ENCODE measurements around the gene SUV39H2.
"Not testable (repeated sequence)": the region's sequence is repeated elsewhere in the genome, so short reads cannot be mapped to it uniquely, and the experiment has no call there.

Gene SUV39H2, protein sequence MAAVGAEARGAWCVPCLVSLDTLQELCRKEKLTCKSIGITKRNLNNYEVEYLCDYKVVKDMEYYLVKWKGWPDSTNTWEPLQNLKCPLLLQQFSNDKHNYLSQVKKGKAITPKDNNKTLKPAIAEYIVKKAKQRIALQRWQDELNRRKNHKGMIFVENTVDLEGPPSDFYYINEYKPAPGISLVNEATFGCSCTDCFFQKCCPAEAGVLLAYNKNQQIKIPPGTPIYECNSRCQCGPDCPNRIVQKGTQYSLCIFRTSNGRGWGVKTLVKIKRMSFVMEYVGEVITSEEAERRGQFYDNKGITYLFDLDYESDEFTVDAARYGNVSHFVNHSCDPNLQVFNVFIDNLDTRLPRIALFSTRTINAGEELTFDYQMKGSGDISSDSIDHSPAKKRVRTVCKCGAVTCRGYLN
- total RNA-seq = 2.6 to 4.1 (median 3.0) reads per million in 4 donors

- peak; percentile 79 to 96 (median 85) for DNase-seq
Observed at GRCh38 chr10:14878266-14879123, at the start of gene SUV39H2. Gene SUV39H2 (plus strand): TSS chr10:14878866. CDS start chr10:14878889, 23 bp downstream.

DNA sequence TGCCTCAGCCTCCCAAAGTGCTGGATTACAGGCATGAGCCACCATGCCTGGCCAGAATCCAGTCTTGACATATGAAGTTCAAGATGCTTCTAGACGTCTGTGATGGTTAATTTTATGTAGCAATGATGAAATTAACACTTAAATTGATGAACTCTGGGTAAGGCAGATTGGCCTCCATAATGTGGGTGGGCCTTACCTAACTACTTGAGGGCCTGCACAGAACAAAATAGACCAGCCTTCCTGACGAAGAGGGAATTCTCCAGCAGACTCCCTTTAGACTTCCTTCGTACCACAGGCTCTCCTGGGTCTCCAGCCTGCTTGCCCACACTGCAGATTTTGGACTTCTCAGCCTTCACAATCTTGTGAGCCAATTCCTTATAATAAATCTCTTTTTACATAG, 45.6 kb upstream of the SUV39H2 start:
- no peak for DNase-seq

DNA sequence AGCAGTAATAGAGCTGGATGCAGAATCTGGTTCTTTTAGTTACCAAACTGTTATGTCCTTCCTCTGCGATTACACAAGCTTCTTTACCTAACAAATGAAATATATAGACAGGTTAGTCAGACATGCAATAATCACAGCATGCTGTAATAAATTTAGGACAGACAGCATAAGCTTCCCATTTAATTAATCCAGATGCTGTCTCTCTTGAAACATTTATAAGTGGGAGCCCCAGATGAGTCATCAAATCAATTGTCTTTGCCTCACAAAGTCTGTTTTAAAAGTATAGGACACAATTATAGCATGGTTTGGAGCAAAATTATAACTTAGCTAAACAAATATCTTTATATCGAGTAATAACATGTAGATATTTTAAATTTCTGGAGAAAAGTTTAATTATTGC, 42.5 kb upstream of the SUV39H2 start:
- no peak for DNase-seq

- DNase-seq = no peak
Observed at GRCh38 chr10:14837003-14837756, 41.5 kb upstream of the SUV39H2 start.

DNA sequence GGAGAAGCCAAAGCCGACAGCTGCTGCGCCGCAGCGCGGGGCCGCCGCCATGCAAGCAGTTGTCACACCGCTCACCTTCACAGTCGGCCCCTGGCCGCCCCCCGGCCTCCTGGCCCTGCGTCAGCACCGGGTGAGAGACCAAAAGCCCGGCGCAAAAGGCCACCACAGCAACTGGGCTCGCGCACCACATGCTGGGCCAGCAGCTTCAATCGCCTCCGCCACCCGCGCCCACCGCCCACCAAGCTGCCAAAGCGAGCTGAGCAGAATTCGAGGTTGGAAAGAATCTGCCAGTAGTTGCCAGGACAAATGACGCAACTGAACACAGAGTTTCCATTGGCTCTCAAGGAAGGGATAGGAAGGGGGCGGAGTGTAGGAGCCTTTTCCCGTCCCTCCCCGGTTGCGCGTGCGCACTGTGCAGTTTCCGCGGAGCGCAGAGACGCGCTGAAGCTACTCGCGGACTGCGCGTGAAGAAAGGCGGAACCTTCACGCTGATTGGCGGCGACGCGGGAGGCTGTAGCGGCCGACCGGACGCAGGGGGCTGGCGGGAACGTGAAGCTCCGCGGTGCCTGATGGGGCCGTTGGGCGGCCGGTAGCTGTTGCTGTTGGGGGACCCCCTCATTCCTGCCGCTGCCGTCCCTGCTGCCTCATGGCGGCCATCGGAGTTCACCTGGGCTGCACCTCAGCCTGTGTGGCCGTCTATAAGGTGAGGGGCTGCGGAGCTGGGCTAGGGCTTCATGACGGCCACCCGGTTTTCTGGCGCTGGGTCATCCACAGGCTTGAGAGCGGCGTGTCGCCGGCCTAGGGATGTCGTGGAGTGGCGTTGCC, 40.7 kb upstream of the SUV39H2 start, which contains the start of the genes CDNF, HSPA14 and MSANTD7:
CDNF (minus strand) TSS at position 281 of the 825 bp plus-strand sequence; CDS start at position 190, 91 bp downstream.
HSPA14 (plus strand) TSS at position 550 of the 825 bp plus-strand sequence; CDS start at position 647, 97 bp downstream.
MSANTD7 (plus strand) TSS at position 550 of the 825 bp plus-strand sequence. CDS start 3,979 bp downstream, outside the sequence.
- DNase-seq = peak; percentile 98 to 100 (median 99)

DNA sequence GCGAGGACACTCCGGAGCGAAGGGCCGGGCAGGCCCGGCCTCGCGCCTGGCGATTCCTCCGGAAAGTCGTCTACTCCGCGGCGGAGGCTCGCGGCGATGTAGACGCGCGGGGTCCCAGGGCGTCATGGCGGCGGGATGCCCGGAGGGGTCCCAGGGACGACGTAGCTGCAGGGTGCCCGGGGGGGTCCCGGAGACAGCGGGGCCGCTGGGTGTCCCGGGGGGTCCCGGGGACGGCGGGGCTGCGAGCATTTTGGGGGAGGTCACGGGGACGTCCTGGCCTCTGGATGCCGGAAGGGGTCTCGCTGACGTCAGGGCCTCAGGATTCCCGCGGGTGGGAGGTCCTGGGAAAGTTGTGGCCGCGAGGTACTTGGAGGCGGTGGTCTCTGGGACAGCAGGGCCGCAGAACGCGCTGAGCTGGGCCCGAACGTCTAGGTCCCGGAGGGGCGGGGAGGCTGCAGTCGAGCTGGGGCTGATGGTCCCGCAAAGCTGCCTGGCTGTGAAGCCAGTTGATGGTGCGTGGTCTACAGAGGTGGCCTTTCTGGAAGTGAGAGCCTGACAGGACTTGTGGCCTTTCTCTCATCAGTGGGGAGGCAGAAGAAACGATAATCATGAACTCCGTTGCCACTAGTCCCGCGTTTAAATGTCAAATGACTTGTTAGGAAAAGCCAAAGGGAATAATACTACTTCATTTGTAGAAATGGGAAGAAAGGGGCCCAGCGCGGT, 39.9 kb upstream of the SUV39H2 start:
- peak in 4 of 5 donors; percentile 6 to 22 (median 17) for DNase-seq

GRCh38 chr10:14839305-14839695, 39.4 kb upstream of the SUV39H2 start:
- DNase-seq = no peak

GRCh38 chr10:14840178-14840577, 38.5 kb upstream of the SUV39H2 start:
- no peak for DNase-seq

GRCh38 chr10:14843327-14843988, 35.2 kb upstream of the SUV39H2 start:
- no peak for DNase-seq

- no peak for DNase-seq
Observed at GRCh38 chr10:14844948-14845347, 33.7 kb upstream of the SUV39H2 start.

- DNase-seq = no peak
Observed at GRCh38 chr10:14852236-14852635, 26.4 kb upstream of the SUV39H2 start.

- DNase-seq = no peak
Observed at GRCh38 chr10:14855453-14855852, 23.2 kb upstream of the SUV39H2 start.

- no peak for DNase-seq
Observed at GRCh38 chr10:14858338-14858960, 20.2 kb upstream of the SUV39H2 start.

GRCh38 chr10:14859043-14859442, 19.6 kb upstream of the SUV39H2 start:
- DNase-seq = no peak

DNA sequence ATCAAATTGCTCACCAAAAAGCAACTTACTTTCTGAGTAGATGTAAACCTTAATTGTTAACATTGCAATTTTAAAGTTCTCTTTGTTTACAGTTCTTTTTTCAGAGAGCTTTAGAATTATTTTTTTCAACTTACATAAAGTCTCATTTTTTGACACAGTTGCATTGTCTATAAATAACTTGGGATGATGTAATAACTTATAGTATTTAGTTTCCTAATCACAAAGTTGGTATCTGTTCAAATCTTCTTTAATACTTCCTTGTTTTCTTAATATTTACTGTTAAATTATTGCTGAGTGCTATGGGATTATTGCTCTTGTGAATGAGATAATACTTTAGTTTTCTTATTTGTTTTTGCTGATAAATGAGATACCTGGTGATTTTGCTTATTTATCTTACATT, 18.9 kb upstream of the SUV39H2 start:
- no peak for DNase-seq

DNA sequence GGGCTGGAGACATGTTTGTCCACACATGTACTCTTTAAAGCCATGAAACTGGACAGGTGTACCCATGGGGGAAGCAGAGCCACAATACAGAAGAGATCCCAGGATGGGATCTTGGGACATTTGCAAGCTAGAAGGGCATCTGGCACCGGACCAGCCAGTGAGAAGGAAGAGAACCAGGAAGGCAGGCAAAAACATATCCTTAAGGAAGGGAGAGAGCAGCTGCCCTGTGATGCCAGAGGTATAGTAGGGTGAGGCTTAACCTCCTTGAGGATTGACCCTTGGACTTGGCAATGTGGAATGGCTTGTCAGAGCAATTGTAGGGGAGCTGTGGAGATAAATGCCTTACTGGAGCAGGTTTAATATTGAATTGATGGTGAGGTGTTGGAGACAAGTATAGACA, 17.9 kb upstream of the SUV39H2 start:
- no peak for DNase-seq

- not testable (repeated sequence) for DNase-seq
Observed at GRCh38 chr10:14864466-14864865, 14.2 kb upstream of the SUV39H2 start.

DNA sequence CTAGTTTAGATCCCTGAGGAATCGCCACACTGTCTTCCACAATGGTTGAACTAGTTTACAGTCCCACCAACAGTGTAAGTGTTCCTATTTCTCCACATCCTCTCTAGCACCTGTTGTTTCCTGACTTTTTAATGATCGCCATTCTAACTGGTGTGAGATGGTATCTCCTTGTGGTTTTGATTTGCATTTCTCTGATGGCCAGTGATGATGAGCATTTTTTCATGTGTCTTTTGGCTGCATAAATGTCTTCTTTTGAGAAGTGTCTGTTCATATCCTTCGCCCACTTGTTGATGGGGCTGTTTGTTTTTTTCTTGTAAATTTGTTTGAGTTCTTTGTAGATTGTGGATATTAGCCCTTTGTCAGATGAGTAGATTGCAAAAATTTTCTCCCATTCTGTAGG, 13.8 kb upstream of the SUV39H2 start:
- not testable (repeated sequence) for DNase-seq

DNA sequence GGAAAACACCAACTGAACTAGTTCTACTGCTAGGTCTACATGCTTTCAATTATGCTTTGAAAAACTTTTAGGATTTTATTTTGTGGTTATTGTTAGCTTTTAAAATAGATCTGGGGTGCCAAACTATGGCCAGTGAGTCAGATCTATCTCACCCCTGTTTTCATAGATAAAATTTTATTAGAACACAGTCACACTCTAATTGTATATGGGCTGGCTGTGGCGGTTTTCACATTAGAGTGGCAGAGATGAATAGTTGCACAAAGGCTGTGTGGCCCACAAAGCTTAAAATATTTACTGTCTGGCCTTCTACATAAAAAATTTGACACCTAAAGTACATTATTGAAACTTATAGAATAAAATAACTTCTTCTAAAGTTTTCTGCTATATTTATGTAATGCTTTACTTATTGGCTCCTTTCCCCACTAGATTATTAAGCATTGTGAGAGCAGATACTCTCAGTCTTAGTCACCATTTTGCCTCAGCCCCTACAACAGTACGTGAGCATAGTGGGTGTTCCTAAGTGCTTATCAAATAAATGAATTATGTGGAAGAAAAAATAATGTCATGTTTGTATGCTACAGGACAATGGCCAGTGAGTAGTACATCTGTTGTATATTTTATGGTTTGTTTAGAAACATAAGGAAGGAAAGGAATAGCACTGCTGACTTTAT, 5.4 kb upstream of the SUV39H2 start:
- DNase-seq = no peak

Data from T-helper 1 cell (primary cell).